ENCODE results near the gene USP13.
"Not testable (repeated sequence)": the region's sequence is repeated elsewhere in the genome, so short reads cannot be mapped to it uniquely, and the experiment has no call there.

The USP13 gene

DNA sequence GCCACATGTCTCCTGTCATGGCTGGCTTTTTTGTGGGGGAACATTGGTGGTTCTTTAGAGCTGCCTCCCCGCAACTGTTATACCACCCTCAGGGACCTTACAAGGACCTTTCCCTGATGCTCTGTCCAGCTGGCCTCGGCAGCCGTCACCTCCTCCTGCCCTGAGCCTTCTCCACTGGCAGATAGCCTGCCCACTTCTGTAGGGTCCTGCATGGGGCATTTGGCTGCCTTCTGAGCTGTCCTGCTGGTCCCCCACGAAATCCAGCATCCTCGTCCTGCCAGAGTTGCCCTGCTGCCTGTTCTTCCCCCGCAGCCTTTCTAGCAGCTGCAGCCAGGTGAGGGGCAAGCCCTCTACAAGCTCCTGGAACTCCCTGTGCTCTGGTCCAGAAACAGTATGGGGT, 86.2 kb downstream of the USP13 start:
- DNase-seq = no peak

DNA sequence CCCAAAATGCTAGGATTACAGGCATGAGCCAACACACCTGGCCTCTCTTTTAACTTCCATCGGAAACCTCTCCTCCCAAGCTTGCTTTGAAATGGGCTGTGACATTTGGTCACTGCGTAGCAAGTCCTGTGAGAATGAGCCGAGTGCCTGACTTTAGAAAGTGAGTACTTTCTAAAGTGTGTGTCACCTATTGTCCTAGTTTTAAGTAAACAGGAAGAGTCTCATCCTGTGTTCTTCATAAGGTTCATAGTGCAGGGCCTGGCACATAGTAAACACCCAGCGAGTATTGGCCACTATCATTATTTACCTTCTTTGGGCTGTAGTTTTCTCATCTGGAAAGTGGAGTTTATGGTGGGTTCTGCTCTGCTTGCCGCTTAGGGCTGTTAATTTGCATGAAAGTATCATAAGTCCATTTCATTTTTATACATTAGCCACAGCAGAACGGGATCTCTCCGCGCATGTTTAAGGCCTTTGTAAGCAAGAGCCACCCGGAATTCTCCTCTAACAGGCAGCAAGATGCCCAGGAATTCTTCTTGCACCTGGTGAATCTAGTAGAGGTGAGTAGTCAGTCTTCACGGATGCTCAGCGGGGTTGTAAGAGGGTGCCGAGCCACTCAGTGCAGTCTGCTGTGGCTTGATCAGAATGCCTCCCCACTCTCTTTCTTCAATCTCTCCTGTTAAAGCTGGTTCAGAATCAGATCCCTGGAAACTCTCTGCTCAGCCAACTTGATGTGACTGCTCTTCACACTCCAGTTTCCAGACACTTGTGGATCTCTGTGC, 87.2 kb downstream of the USP13 start:
- DNase-seq = no peak

DNA sequence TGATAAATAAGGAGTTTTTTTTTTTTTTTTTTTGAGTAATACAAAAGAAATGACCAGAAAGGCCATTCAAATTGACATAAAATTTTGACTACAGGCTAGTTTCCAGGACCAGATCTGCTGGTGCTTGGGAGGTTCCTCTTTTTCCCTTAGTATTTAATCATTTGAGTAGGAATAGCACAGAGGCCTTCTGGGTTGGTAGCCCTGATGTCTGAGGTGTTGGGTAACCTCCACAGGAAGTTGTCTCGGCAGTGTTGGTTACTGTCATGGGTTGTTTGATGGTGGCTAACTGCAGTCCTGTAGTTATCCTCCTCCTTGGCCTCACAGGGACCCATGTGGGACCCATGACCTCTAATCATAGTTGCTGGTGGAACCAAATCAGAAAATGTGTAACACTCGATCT, 91.1 kb downstream of the USP13 start:
- DNase-seq = peak; percentile 67

DNA sequence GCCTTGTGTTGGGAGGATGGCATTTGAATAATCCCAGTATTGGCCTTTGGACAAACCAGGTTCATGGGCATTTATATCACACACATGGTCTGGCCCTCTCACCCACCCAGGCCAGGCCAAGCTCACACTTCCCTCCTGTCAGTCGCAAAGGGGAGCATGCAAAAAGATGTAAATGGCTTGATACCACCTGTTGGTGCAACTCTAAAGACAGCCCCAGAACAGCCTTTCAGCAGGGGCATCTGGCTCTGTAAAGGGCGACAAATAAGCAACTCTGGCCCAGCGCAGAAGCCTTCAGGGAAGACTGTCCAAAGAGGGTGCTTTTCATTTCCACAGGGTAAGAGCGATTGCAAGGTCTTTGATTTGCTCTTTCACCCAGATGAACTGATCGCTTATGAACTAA, 91.8 kb downstream of the USP13 start:
- no peak for DNase-seq

DNA sequence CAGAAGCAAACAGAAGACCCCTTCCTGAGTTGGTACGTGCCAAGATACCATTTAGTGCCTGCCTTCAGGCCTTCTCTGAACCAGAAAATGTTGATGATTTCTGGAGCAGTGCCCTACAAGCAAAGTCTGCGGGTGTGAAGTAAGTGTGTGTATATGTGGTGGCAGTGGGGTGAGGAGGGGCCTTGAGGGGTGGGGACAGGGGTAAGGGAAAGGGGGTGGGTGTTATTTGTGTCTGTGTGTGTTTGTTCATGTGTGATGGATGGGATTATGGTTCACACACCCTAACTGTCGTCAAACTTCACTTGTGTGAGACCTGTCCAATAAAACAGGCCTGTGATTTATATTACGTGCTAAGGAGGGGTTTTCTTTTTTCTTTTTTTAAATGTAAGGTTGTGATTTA, 92.2 kb downstream of the USP13 start:
- no peak for DNase-seq

DNA sequence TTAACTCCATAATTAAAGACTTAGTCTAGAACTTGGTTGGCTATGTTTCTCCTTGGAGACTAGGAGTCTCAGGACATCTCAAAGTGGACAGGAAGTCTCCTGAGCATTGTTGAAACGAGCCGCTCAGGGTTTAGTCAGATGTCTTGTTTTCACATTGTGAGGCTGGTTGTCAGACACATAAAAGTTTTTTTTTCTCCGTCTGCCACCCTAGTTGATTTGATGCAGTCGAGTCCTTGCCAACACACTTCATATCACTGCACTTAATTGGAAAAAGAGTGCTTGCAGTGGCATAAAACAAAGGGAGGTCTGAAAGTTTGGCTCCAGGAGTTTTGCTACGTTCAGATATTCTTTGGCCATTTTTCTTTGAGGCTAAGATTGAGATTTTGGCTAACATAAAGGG, 92.9 kb downstream of the USP13 start:
- DNase-seq = no peak

DNA sequence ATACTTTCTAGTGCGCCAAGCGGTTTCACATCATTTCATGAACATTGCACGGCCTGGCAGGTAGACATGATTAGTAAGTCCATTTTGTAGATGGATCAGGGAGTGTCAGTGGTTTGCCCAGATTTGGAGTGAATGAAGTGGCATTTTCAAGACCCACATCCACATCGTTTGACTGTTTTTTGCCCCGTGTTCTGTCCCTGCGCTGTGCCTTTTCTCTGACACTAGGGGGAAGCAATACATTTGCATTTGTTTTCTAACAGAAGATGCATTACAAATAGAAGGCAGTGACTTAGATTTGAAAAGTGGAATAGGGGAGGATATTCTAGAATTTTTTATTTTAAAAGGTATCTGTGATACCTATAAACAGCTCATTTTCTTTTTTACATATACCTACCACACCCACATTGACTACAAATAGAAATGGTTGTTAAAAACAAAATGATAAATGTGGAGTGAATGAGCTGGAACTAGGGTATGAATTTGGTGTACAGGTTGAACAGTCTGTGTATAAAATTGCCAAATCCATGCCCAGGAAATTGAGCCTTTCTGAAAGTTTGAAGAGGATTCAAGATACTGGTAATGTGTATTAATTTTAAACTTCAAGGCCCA, 98.0 kb downstream of the USP13 start:
- peak; percentile 17 for DNase-seq

DNA sequence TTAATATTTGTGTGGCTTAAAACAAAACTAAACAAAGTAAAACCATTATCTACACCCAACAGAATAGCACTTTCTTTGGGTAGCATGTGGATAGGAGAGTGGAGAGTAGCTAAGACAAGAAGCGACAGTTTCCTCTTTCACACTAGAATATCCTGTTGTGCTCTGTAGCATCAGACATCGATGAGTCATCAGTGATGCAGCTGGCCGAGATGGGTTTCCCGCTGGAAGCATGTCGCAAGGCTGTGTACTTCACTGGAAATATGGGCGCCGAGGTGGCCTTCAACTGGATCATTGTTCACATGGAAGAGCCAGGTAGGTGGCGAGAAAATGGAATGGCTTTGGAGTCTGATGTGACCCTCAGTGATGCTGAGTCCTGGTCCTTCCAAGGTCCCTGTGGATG, 108.1 kb downstream of the USP13 start:
- peak; percentile 79 for DNase-seq

DNA sequence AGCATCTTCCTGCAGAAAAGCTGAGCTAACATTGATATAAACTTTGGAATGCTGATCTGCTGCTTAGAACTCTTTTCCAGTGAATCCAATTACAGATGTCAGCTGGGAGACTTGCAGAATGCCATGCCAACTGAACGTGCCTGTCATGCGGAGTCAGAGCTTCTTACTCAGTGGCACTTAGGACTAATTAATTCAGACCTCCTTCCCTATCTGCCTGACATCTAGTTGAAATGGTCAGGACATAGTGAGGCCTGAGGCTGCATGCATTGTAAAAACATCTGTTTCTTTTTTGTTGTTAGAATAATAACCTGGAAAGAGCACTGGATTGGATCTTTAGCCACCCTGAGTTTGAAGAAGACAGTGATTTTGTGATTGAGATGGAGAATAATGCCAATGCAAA, 112.6 kb downstream of the USP13 start:
- no peak for DNase-seq

DNA sequence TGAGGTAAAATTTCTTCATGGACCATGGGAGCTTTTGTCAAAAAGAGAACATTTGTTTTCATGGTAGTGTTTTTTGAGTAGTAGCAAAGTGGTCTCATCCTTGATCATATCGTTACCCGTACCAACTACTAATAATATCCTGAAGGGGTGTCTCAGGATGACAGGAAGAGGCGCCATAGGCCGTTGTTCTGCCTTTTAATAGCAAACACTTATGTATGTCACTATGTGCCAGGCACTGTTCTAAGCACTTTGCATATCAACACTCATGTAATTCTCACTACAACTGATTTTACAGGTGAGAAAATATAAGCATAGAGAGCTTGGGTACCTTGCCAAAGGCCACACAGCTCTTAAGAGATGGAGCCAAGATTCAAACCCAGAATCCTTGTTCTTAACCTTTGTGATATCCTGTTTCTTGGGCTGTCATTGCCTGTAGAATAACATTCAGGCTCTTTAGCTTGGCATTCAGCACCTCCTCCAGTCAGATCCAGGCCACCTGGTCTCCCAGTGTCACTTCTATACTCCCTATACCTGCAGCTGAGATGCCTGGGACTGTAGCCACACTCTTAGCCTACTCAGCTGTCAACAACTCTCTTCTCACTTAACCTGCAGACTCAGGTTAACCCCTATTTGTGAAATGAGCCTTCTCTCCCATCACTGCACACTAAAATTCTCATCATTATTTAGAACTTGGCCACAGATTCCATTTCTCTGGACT, 113.7 kb downstream of the USP13 start:
- no peak for DNase-seq

DNA sequence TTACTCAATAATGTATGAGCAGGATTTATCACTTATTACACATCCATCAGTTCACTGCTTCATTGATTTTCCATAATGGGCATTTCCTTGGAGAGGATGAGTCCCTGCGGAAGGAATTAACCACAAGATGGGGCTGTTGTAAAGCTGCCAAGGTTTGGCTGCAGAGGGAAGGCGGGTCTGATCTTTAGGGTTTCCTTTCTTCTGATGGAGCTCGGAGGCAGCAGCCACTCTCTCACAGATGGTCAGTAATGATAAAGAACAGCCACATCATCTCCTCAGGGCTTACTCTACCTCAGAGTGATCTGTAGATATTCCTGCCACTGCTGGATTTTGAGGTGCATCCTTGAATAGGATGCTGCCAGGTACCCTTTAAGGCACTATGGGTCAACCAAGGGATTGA, 115.2 kb downstream of the USP13 start:
- DNase-seq = peak; percentile 27

DNA sequence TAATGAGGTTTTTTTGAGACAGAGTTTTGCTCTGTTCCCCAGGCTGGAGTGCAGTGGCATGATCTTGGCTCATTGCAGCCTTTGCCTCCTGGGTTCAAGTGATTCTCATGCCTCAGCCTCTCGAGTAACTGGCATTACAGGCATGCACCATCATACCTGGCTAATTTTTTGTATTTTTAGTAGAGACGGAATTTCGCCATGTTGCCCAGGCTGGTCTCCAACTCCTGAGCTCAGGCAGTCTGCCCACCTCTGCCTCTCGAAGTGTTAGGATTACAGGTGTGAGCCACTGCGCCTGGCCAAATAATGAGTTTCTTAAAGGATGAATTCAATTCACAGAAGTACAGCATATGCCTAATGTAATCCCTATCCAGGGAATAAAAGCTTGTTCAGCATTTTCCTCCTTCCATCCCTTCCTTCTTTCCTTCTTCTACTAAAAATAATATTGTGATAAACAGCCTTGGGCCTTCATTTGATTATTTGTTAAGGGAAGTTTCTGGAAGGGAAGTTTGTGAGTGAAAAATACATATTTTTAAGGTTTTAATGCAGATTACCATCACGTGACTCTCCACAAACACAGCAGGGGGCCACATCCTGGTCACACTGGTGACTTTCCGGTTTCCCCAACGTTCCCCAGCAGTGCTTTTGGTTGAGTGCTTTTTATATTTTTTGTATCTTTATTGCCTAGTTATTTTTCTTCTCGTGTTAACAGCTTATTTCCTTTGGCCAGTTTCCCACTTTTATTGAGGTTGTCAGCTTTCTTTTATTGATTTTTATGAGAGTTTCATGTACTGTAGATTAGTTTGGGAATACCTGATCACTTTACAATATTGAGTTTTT, 116.8 kb downstream of the USP13 start:
- DNase-seq = no peak

DNA sequence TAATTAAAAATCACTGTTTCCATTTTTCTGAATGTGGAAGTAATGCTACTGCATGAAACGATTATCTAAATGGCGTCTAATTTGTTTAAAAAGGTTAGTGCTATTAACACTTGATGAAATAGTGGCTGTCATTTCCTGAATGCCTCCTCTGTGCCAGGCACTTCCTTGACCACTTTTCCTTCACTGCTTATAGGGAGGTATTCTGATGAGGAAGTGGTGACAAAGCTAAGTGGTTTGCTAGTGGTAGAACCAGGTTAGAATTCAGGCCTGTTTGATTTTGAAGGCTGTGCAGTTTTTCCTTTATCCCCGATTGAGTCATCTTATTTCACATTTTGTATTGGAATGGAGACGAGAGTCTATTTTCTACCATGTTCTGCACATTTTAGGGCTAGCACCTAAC, 119.0 kb downstream of the USP13 start:
- no peak for DNase-seq

DNA sequence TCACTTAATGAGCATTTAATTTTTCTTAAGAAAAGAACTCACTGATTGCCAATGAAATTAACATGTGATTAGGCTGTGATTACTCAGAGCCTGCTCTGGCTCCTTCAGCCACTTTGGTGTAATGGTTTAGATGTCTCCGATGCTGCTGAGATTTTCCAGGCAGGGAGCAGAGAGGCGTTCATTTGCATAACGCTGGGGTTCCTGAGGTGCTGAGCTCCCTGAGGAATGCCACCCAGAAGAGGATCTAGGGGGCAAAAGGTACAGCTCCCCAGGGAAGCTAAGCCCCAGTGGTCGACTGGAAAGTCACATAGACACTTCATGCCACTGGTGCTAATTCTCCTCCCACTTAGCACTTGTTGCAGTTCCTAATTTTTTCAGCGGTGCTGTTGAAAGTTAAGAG, 119.5 kb downstream of the USP13 start:
- no peak for DNase-seq

DNA sequence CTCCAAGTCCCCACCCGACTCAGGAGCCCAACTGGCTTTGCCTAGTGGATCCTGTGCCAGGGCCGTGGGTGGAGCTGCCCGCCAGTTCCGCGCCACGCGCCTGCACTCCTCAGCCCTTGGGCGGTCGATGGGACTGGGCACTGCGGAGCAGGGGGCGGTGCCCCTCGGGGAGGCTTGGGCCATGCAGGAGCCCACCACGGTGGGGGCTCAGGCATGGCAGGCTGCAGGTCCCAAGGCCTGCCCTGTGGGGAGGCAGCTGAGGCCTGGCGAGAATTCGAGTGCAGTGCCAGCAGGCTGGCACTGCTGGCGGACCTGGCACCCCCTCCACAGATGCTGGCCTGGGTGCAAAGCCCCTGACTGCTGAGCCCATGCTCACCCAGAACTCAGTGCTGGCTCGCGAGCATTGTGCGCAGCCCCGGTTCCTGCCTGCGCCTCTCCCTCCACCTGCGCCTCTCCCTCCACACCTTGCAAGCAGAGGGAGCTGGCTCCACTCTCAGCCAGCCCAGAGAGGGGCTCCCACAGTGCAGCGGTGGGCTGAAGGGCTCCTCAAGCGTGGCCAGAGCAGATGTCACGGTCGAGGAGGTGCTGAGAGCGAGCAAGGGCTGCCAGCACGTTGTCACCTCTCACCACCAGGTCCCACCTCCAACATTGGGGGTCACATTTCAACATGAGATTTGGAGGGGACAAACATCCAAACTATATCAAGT, 122.7 kb downstream of the USP13 start:
- DNase-seq = no peak

DNA sequence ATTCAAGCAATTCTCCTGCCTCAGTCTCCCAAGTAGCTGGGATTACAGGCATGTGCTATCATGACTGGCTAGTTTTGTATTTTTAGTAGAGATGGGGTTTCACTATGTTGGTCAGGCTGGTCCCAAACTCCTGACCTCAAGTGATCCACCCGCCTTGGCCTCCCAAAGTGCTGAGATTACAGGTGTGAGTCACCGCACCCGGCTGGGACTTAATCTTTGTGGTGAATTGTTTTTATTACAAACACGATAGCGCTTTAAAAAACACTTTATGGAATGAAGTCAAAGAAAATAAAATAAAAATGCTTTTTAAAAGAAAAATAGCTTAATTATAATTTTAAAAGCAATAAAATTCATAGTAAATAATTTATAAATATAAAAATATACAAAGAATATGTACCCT, 130.0 kb downstream of the USP13 start:
- not testable (repeated sequence) for DNase-seq

DNA sequence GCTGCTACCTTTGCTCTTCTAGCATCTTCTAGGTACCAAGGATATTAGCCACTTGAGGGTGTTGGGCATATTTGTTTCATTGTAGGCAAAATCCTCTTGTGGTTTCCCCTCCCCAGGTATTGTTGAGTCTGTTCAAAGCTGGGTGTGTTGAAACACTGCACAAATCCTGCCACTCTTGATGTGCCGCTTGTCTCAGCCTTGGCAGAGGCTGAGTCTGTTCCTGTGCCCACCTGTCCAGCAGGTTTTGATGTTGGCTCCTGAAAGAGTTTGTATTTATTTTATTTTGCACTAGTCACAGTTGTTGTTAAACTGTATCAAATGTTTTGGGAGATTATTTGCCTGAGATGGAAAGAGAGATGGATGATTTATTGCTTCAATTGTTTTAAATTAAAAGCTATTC, 136.2 kb downstream of the USP13 start:
- DNase-seq = no peak

DNA sequence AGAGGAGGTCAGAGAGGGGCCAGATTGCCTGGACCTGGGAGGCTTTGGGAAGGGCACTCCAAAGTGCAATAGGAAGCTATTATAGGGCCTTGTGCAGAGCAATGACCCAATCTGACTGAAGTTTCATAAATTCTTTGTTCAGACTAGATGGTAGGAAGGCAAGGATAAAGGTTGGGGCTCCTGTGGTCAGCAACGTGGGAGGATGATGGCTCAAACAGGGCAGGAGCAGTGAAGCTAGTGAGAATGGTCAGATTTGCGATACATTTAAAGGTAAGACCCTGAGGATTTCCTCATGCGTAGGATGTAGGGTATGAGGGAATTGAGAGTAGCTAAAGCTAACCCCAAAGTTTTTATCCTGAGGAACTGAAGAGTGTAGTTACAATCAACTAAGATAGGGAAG, 139.0 kb downstream of the USP13 start:
- no peak for DNase-seq

DNA sequence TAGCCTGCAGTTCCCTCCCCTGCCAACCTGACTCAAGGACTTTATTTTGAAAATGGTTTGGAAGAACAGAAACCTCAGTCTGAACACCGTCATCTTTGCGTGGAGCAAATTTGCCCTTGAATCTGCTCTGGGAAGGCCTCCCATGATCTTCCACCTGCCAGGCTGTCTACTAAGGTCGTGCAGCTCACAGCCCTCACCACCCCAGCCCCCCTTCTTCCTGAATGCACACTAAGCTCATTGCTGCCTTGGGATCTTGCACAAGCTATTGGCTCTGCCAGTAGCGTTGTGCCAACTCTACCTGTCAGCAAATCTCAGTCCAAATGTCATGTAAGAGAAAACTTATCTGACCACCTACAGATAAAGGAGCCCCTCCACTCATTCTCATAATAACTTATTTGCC, 141.5 kb downstream of the USP13 start:
- DNase-seq = no peak

DNA sequence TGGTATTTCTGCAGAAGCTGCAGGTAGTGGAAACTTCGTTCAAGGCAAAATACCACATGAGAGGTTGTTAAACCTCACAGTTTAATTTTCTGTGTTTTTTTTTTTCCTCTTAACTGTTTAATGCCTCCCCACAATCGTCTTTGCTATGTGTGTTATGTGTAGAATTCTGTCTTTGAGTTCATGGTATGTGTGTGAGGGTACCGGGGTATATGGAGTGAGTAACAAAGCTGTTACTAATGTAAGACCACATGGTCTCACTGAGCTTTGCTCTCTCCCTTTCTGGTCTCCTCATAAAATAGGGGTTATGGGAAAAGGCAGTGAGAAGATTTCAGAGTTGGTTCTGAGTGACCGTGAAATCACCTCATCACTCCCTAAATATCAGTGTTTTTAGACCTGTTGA, 143.6 kb downstream of the USP13 start:
- no peak for DNase-seq

DNA sequence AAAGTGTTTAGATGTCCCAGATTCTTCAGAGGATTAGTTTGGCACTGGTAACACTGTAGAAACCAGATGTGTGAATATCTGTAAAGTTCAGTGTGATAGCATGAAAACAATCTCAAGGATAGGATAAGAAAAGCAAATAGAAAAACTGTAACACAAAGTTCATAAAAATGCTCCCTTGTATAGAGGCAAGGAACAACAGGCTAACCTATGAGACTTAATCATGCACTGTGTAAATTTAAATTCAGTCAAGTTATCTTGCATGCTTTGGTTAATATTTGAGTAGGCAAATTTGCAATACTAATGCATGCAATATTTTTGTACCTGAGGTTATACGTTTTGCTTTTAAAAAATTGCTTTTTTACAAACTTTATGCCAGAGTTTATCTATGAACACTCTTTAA, 144.4 kb downstream of the USP13 start:
- DNase-seq = no peak

DNA sequence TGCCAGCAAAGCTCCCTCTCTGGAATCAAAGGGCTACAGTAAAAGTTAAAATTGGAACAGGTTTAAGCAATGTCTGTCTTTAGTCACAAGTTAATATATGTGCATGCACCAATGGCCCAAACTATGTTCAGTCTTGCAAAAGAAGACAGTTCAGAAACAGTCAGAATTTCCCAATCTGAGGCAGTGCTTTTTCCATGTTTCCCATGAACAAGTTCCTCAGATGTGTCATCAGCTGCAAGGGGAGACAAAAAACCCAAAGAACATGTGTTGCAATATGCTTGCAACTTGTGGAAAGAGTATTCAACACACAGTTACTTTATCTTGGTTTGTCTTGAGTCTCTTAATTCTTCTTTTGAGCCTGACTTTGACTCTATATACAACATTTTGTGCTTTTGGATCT, 148.4 kb downstream of the USP13 start:
- peak; percentile 97 for DNase-seq

DNA sequence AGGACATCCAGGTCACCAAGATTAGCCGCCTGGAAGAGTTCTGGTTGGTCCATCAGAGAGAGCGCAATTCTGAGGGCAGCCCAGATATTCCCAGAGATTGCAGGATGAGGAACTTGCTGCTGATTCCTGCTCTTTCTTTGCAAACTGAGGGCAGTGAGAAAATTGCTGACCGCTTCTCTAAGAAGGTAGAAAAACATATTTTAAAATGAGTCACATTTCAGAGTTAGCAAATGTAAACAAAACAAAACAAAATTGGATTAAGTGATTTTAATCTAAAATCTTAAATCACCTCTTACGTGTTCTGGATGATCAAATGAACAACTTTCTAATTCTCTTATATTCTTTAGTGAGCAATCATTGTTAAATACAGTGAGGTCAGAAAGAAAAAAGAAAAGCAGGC, 149.0 kb downstream of the USP13 start:
- DNase-seq = no peak

Measured in inflammatory macrophage treated with lipopolysaccharide for 4 hours (primary cell).